Erythroblast (primary cell): Measurements from ENCODE around the gene MOB2.

Experiments
- GATA1 ChIP-seq: IDR thresholded peaks from 2 replicates; pipeline ENCODE4 v1.6.1; 2011; ENCODE audit warnings: low read depth, mild to moderate bottlenecking, control low read depth, low read length, moderate library complexity
- POLR2A ChIP-seq: IDR thresholded peaks from 2 replicates; pipeline ENCODE4 v1.6.1; 2011; ENCODE audit warnings: mild to moderate bottlenecking, low read length

- TF ChIP-seq POLR2A = no peak
- TF ChIP-seq GATA1 = no peak
These were observed 43.2 kb upstream of the MOB2 start for GRCh38 chr11:1529774-1530173.
